ENCODE data around the gene FBXO39.
"Not testable (repeated sequence)": the region's sequence is repeated elsewhere in the genome, so short reads cannot be mapped to it uniquely, and the experiment has no call there.

DNA sequence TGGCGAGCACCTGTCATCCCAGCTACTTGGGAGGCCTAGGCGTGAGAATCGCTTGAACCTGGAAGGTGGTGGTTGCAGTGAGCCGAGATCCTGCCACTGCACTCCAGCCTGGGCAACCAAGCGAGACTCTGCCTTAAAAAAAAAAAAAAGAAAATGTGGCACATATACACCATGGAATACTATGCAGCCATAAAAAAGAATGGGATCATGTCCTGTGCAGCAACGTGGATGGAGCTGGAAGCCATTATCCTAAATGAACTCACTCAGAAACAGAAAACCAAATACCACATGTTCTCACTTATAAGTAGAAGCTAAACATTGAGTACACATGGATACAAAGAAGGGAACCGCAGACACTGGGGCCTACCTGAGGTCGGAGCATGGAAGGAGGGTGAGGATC, 1.1 kb upstream of the FBXO39 start:
- TF ChIP-seq, protein P1, sequence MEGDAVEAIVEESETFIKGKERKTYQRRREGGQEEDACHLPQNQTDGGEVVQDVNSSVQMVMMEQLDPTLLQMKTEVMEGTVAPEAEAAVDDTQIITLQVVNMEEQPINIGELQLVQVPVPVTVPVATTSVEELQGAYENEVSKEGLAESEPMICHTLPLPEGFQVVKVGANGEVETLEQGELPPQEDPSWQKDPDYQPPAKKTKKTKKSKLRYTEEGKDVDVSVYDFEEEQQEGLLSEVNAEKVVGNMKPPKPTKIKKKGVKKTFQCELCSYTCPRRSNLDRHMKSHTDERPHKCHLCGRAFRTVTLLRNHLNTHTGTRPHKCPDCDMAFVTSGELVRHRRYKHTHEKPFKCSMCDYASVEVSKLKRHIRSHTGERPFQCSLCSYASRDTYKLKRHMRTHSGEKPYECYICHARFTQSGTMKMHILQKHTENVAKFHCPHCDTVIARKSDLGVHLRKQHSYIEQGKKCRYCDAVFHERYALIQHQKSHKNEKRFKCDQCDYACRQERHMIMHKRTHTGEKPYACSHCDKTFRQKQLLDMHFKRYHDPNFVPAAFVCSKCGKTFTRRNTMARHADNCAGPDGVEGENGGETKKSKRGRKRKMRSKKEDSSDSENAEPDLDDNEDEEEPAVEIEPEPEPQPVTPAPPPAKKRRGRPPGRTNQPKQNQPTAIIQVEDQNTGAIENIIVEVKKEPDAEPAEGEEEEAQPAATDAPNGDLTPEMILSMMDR (IDR thresholded peaks at IDR 0.05), result not testable (repeated sequence)
- TF ChIP-seq POLR2AphosphoS5, EP300 (IDR thresholded peaks at IDR 0.05): not testable (repeated sequence)
